Activated naive CD8-positive, alpha-beta T cell (primary cell): ENCODE measurements around the gene ZNF648.
"Not testable (repeated sequence)": the region's sequence is repeated elsewhere in the genome, so short reads cannot be mapped to it uniquely, and the experiment has no call there.

Source experiments
- H3K27ac Mint-ChIP-seq: one replicate; pipeline ENCODE4 v1.8.0; 2021; ENCODE audit warnings: mixed read lengths
- H3K27me3 Mint-ChIP-seq: one replicate; pipeline ENCODE4 v1.8.0; 2021; ENCODE audit warnings: mixed read lengths
- H3K36me3 Mint-ChIP-seq: one replicate; pipeline ENCODE4 v1.8.0; 2021; ENCODE audit warnings: mixed read lengths
- H3K4me1 Mint-ChIP-seq: one replicate; pipeline ENCODE4 v1.8.0; 2021; ENCODE audit warnings: low read depth, mixed read lengths
- H3K4me3 Mint-ChIP-seq: one replicate; pipeline ENCODE4 v1.8.0; 2021; ENCODE audit warnings: mild to moderate bottlenecking, mixed read lengths
- H3K9me3 Mint-ChIP-seq: one replicate; pipeline ENCODE4 v1.8.0; 2021; ENCODE audit warnings: low read depth, mixed read lengths

Gene ZNF648

GRCh38 chr1:182056601-182057366 is 4.7 kb downstream of the ZNF648 start:
- Mint-ChIP-seq H3K27ac (no peak overlapping the region), H3K4me3 (no peak overlapping the region), H3K27me3 (peaks cover 23% of the 10 kb centered on the region), H3K36me3 (no peaks in the 10 kb centered on the region), H3K9me3 (no peaks in the 10 kb centered on the region), H3K4me1 (peaks cover 2% of the 10 kb centered on the region)

DNA sequence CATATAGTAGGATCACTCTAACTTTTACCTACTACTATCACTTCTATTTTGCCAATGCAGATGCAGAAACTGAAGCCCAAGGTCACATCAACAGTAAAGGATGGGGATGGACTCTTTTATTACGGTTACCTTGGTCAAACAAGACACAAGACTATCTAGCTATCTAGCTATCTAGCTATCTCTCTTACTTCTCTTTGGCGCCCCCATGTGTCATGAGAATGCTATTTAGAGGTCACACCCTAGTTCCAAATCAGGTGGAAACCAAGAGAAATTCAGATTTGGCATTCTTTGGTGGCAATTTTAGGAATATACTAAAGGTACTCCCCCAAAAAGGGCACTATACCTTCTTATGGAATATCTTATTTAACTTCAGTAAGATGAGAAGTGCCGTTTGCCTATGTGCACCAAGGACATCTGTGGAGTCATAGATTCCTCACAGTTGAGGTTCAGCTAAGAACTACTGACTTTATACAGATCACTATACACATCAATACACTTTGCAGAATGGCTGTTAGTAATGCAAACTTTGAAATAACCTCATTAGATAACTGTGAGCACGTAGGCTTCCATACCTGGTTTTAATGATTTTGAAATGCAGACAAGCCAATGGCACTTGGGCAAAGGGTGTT is 6.7 kb downstream of the ZNF648 start:
- Mint-ChIP-seq H3K9me3 (no peaks in the 10 kb centered on the region), H3K27me3 (peaks cover 23% of the 10 kb centered on the region), H3K4me3 (no peak overlapping the region), H3K4me1 (peaks cover 2% of the 10 kb centered on the region), H3K27ac (no peak overlapping the region), H3K36me3 (no peaks in the 10 kb centered on the region)

GRCh38 chr1:182052355-182052754 is 9.2 kb downstream of the ZNF648 start:
- Mint-ChIP-seq H3K4me1 (peaks cover 9% of the 10 kb centered on the region), H3K27me3 (peaks cover 11% of the 10 kb centered on the region), H3K36me3 (no peaks in the 10 kb centered on the region), H3K27ac (no peak overlapping the region), H3K9me3 (no peaks in the 10 kb centered on the region), H3K4me3 (no peak overlapping the region)

DNA sequence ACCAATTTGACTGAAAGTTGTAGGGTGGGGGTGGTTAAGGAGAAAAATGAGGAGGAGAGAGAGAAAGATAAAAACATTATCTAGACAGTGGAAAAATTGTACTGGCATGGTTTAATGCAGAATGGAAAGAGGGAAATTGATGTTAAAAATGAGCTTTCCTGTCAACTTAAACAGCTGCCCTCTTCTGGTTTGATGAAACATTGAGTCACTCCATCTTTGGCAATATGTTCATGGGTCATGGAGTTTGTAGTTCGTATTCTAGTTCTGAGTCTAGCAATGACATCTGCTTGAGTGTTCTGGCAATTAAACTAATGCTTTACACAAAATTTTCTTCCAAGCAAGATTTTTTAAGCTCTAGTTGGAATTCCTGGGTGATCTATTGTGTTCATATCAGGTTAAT is 9.6 kb downstream of the ZNF648 start:
- H3K36me3 Mint-ChIP-seq: no peaks in the 10 kb centered on the region
- H3K9me3 Mint-ChIP-seq: no peaks in the 10 kb centered on the region
- H3K4me1 Mint-ChIP-seq: peaks cover 12% of the 10 kb centered on the region
- no peak overlapping the region for H3K27ac Mint-ChIP-seq
- no peak overlapping the region for H3K4me3 Mint-ChIP-seq
- peaks cover 9% of the 10 kb centered on the region for H3K27me3 Mint-ChIP-seq

GRCh38 chr1:182050481-182051448 is 10.7 kb downstream of the ZNF648 start:
- H3K36me3 Mint-ChIP-seq: peaks cover 2% of the 10 kb centered on the region
- peaks cover 15% of the 10 kb centered on the region for H3K4me1 Mint-ChIP-seq
- no peak overlapping the region for H3K4me3 Mint-ChIP-seq
- no peaks in the 10 kb centered on the region for H3K9me3 Mint-ChIP-seq
- peaks cover 2% of the 10 kb centered on the region for H3K27me3 Mint-ChIP-seq
- no peak overlapping the region for H3K27ac Mint-ChIP-seq

DNA sequence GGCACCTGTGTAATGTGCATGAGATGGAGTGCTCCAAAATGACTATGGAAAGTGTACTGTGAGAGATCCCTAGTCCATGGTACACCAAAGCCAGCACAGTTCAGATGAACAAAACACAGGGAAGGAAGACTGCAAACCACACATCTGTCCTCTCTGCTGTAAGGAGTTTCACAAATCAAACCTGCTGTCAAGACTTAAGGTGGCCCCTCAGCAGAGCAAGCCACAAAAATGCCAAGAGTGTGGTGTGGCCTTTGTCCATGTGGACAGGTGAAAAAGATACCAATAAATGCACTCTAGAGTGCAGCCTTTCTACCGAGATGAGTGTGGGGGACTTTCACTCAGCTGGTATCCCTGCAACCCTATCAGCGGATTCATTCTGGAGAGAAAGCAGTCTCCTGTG is 12.9 kb downstream of the ZNF648 start:
- Mint-ChIP-seq H3K9me3 (no peaks in the 10 kb centered on the region), H3K36me3 (peaks cover 2% of the 10 kb centered on the region), H3K27me3 (no peaks in the 10 kb centered on the region), H3K4me1 (peaks cover 15% of the 10 kb centered on the region), H3K4me3 (no peak overlapping the region), H3K27ac (no peak overlapping the region)

- Mint-ChIP-seq H3K27ac (peak overlapping the region; percentile 6), H3K9me3 (no peaks in the 10 kb centered on the region), H3K4me1 (peaks cover 15% of the 10 kb centered on the region), H3K27me3 (no peaks in the 10 kb centered on the region), H3K4me3 (no peak overlapping the region), H3K36me3 (peaks cover 2% of the 10 kb centered on the region)
These were observed 14.7 kb downstream of the ZNF648 start for GRCh38 chr1:182046763-182047162.

DNA sequence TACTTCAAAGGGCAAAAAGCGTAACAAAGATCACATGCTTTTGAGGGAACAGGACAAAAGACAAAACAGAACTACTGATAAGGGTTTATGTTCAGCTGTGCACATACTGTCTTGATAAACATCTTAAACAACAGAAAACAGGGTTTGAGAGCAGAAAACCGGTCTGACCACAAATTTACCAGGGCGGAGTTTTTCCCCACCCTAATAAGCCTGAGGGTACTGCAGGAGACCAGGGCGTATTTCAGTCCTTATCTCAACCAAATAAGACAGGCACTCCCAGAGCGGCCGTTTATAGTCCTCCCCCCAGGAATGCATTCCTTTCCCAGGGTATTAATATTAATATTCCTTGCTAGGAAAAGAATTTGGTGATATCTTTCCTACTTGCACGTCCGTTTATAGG is 16.0 kb downstream of the ZNF648 start:
- H3K4me1 Mint-ChIP-seq: peaks cover 15% of the 10 kb centered on the region
- H3K27me3 Mint-ChIP-seq, H3K9me3 Mint-ChIP-seq, H3K36me3 Mint-ChIP-seq, H3K27ac Mint-ChIP-seq, H3K4me3 Mint-ChIP-seq: not testable (repeated sequence)

GRCh38 chr1:182041615-182042014 is 19.9 kb downstream of the ZNF648 start:
- Mint-ChIP-seq H3K4me1 (peaks cover 1% of the 10 kb centered on the region), H3K27ac (no peak overlapping the region), H3K27me3 (no peaks in the 10 kb centered on the region), H3K9me3 (no peaks in the 10 kb centered on the region), H3K36me3 (peaks cover 2% of the 10 kb centered on the region), H3K4me3 (no peak overlapping the region)

GRCh38 chr1:182038220-182038619 is 23.3 kb downstream of the ZNF648 start:
- H3K4me1 Mint-ChIP-seq: peaks cover 3% of the 10 kb centered on the region
- H3K27ac Mint-ChIP-seq: no peak overlapping the region
- no peaks in the 10 kb centered on the region for H3K9me3 Mint-ChIP-seq
- no peaks in the 10 kb centered on the region for H3K27me3 Mint-ChIP-seq
- H3K4me3 Mint-ChIP-seq: no peak overlapping the region
- peaks cover 2% of the 10 kb centered on the region for H3K36me3 Mint-ChIP-seq

- peaks cover 3% of the 10 kb centered on the region for H3K4me1 Mint-ChIP-seq
- H3K9me3 Mint-ChIP-seq: no peaks in the 10 kb centered on the region
- H3K27ac Mint-ChIP-seq: no peak overlapping the region
- H3K36me3 Mint-ChIP-seq: peaks cover 2% of the 10 kb centered on the region
- no peak overlapping the region for H3K4me3 Mint-ChIP-seq
- H3K27me3 Mint-ChIP-seq: no peaks in the 10 kb centered on the region
These were observed 26.3 kb downstream of the ZNF648 start for GRCh38 chr1:182035097-182035770.

DNA sequence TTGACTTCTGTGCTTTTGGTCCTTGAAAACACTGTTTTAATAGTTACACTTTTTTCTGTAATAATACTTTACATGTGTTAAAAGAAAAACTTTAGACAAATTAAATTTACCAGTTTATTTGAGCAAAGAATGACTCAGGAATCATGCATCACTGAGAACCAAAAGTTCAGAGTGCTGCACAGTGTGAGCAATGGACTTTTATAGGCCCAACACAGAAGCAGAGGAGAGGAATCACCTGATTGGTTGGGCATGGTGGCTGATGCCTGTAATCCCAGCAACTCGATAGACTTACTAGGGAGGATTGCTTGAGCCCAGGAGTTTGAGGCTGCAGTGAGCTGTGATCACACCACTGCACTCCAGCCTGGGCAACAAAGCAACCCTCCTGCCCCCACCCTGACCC is 29.3 kb downstream of the ZNF648 start:
- Mint-ChIP-seq H3K27ac (no peak overlapping the region), H3K27me3 (no peaks in the 10 kb centered on the region), H3K4me1 (peaks cover 14% of the 10 kb centered on the region), H3K36me3 (no peaks in the 10 kb centered on the region), H3K4me3 (no peak overlapping the region), H3K9me3 (no peaks in the 10 kb centered on the region)

- H3K27me3 Mint-ChIP-seq: no peaks in the 10 kb centered on the region
- H3K4me3 Mint-ChIP-seq: peak overlapping the region; percentile 97
- H3K9me3 Mint-ChIP-seq: no peaks in the 10 kb centered on the region
- H3K27ac Mint-ChIP-seq: peak overlapping the region; percentile 98
- H3K4me1 Mint-ChIP-seq: peaks cover 11% of the 10 kb centered on the region
- H3K36me3 Mint-ChIP-seq: peaks cover 2% of the 10 kb centered on the region
These were observed 31.9 kb downstream of the ZNF648 start for GRCh38 chr1:182029379-182030331.

DNA sequence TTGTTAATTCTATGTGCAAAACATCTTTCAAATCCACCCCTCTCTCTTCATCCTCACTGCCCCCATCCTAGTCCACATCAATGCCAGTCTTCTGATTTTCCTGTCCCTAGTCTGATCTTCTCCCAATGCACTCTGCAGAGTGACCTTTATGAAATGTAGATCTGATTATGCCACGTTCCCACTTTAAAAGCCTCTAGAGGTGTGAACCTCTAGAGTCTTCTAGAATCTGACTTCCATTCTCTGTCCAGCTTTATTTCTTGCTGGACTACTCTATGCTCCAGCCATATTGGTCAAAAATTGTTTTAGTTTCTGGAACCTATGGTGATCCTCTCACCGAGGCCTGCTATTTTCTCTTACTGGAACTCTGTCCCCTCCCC is 32.5 kb downstream of the ZNF648 start:
- Mint-ChIP-seq H3K4me1 (peaks cover 11% of the 10 kb centered on the region), H3K27ac (peak overlapping the region; percentile 98), H3K27me3 (no peaks in the 10 kb centered on the region), H3K36me3 (peaks cover 2% of the 10 kb centered on the region), H3K4me3 (peak overlapping the region; percentile 97), H3K9me3 (no peaks in the 10 kb centered on the region)
